H7 (cell line): ENCODE measurements around the gene BAG5. TPM values are rescaled to one million over a fixed set of nuclear protein-coding genes. Genes with fewer than 3 reads are reported as not detected.
A peak's percentile ranks its signal among the peaks of the same experiment; 100 is the strongest.

Experiments
- DNase-seq: peaks from one replicate; pipeline ENCODE4 v3.0.0; 2012
- H3K27me3 ChIP-seq: 2 replicates; pipeline ENCODE4 v1.6.0; 2011; ENCODE audit warnings: mild to moderate bottlenecking, low read length; ENCODE audit not compliant: control insufficient read depth, insufficient read depth
- H3K36me3 ChIP-seq: replicated peaks from 2 replicates; pipeline ENCODE4 v1.5.1; 2011; ENCODE audit warnings: low read length; ENCODE audit not compliant: control insufficient read depth, insufficient read depth
- H3K4me3 ChIP-seq: 2 replicates; pipeline ENCODE4 v1.5.1; 2011; ENCODE audit warnings: low read depth, mild to moderate bottlenecking, control low read depth, low read length, moderate library complexity; ENCODE audit not compliant: insufficient read depth
- total RNA-seq: library from RNA; depleted of rRNA; stranded (reverse); fragments of >200 nt; shearing (Covaris generic); gene quantifications from 2 replicates; pipeline ENCODE4 v1.2.3, GENCODE V29; 2014

Gene BAG5
- total RNA-seq, 1 experiment from 2014 or later, result 17.7 TPM

DNA sequence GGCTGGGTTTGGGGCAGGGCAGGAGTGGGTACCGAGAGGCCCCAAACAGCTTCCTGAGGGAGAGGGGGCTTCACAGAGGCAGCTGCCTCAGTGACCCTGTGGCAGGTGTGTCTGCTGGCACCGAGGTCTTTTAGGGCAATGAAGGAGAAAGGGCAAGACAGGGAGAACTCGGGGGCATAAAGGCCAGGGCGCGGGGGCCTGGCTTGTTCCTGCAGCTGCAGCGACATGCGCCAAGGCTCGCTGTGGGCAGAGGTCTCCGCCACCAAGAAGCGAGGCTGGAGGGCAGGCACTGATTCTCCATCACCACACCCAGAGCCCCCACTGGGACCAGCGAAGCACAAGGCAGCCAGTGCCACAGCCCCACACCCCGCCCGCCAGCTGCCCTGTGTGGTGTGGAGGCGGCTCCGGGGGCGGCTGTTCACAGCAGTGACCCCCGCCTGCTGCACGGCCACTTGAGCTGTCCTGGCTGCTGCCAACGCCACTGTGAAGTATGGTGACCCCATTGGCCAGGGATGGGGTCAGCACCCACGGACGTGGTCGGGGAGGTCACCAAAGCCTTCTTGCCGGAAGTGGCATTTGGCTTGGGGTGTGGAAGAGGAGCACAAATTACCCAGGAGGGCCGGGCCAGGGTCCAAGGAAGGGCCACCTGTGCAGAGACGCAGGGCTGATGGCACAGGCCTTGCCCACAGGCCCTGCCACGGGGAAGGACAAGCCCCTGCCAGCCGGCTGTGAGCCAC lies 16.4 kb downstream of the BAG5 start:
- H3K36me3 ChIP-seq, result no peaks in the 10 kb centered on the region

GRCh38 chr14:103545219-103545914 lies 17.1 kb downstream of the BAG5 start:
- DNase-seq, result peak; percentile 57
- Histone ChIP-seq H3K36me3 (no peaks in the 10 kb centered on the region), H3K27me3 (no peaks in the 10 kb centered on the region), H3K4me3 (no peak overlapping the region)

More for the DNA sequence above, 16.4 kb downstream of the BAG5 start:
- DNase-seq, result peak; percentile 65
- no peaks in the 10 kb centered on the region for H3K27me3 ChIP-seq
- no peak overlapping the region for H3K4me3 ChIP-seq

DNA sequence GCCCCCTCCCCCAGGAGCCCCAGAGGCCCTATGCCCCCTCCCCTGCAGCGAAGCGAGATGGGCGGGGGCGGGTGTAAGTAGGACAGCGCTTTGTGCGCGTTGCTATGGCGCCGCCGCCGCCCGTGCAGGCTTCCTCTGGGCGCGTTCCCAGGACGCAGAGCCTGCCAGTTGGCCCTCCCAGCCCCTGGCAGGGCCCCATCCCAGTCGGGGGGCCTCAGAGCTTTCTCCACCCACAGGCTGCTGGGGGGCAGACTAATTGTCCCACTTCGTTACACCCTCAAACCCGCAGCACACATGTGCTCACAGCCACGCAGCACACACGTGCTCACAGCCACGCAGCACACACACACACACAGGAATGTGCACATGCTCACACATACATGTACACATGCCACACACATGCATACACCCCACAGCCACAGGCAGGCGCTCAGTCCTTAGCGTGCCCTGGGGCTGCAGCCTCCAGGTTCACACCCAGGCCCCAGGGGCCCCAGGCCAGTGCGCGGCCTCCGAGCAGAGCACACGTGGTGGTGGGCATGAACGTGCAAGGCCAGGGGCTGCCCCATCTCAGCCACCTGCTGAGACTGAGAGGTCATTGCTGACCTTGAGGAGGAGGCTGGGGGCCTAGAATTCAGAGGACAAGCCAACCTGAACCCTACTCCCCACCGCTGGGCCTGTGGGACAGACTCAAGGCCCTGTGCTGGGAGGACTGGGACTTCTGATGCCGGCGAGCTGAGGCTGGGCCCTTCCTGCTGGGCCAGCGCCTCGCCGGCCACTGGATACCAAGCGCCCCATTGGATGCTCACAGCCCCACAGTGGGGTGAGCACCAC lies 17.9 kb downstream of the BAG5 start:
- Histone ChIP-seq H3K27me3 (no peaks in the 10 kb centered on the region), H3K4me3 (no peak overlapping the region), H3K36me3 (no peaks in the 10 kb centered on the region)
- DNase-seq, result peak; percentile 73

DNA sequence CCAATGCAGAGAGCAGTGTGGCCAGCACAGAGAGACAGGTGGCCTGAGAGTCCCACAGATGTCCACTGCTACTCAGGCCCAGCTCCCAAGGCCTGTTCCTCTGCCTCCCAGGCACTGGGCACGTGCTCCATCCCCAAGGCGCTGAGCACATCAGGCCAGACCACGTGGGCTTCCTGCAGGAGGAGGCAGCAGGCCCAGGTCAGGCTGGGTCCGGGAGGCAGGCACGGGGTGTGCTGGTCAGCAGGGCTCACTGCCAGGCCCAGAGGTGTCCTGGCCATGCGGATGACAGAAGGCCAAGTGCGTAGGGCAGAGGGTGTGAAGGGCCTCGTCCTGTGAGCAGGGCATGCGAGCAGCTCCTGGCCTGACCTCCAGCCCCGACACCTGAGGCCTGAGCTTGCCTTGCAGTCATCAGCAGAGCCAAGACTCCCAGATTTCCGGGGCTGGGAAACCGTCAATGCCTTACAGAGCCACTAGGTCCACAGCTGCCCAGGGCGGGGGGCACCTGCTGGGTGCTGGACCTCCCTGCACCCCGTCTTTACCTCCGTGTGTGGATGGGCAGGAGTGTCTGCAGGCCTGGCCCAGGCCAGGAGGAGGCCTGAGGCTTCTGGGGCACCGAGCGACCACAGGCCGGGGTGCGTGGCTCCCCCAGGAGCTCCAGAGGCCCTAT lies 18.6 kb downstream of the BAG5 start:
- no peaks in the 10 kb centered on the region for H3K36me3 ChIP-seq

DNA sequence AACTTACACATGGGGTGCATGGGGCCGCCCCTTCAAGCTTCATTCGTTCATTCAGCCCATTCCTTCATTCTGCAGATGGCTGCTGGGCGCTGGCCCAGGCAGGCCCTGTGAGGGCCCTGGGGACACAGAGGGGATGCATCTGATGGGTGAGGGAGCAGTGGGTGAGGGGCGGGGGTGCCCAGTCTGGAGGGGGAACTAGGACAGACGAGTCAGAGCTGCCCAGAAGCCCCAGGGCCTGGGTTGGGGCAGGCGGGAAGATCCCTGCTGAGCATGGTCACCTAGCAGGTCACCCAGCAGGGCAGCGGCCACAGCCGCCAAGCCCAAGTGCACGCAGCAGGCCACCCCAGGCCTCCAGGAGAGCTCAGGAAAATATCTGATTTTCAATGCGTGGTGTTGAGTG lies 19.3 kb downstream of the BAG5 start:
- Histone ChIP-seq H3K27me3 (no peaks in the 10 kb centered on the region), H3K36me3 (no peaks in the 10 kb centered on the region), H3K4me3 (no peak overlapping the region)
- DNase-seq, result no peak

More for the DNA sequence above, 18.6 kb downstream of the BAG5 start:
- peak; percentile 63 for DNase-seq
- H3K4me3 ChIP-seq, result no peak overlapping the region
- H3K27me3 ChIP-seq, result no peaks in the 10 kb centered on the region

DNA sequence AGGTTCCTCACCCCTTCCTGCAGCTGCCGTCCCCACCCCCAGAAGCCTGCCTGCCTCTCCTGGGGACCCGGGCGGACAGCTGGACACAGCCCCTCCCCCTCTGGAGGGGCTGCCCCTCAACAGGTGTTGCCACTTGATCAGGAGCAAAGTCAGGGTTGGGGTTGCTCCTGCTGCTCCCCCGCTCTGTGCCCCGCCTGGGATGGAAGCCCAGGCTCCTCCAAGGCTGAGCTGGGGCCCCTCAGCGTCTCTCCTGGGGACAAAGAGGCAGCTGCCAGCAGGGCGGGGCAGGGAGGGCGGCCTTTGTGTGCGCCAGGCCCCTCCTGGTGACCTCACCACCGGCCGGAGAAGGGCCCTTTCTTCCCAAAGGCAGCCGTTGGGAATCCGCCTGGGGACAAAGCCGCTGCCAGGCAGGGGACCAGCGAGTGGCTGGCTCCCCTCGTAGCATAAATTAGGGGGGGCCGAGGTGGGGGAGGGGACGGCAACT lies 19.8 kb downstream of the BAG5 start:
- peak; percentile 98 for DNase-seq
- Histone ChIP-seq H3K36me3 (no peaks in the 10 kb centered on the region), H3K4me3 (peak overlapping the region; percentile 4; the same call in 1 of the 2 replicates), H3K27me3 (no peaks in the 10 kb centered on the region; the same call in 1 of the 2 replicates)

GRCh38 chr14:103541709-103542604 lies 20.5 kb downstream of the BAG5 start:
- Histone ChIP-seq H3K27me3 (no peaks in the 10 kb centered on the region; the same call in 1 of the 2 replicates), H3K36me3 (no peaks in the 10 kb centered on the region), H3K4me3 (peak overlapping the region; percentile 4; the same call in 1 of the 2 replicates)
- peak; percentile 91 for DNase-seq

- H3K36me3 ChIP-seq, result no peaks in the 10 kb centered on the region
- DNase-seq, result no peak
These were observed 21.4 kb downstream of the BAG5 start for GRCh38 chr14:103540821-103541708.

DNA sequence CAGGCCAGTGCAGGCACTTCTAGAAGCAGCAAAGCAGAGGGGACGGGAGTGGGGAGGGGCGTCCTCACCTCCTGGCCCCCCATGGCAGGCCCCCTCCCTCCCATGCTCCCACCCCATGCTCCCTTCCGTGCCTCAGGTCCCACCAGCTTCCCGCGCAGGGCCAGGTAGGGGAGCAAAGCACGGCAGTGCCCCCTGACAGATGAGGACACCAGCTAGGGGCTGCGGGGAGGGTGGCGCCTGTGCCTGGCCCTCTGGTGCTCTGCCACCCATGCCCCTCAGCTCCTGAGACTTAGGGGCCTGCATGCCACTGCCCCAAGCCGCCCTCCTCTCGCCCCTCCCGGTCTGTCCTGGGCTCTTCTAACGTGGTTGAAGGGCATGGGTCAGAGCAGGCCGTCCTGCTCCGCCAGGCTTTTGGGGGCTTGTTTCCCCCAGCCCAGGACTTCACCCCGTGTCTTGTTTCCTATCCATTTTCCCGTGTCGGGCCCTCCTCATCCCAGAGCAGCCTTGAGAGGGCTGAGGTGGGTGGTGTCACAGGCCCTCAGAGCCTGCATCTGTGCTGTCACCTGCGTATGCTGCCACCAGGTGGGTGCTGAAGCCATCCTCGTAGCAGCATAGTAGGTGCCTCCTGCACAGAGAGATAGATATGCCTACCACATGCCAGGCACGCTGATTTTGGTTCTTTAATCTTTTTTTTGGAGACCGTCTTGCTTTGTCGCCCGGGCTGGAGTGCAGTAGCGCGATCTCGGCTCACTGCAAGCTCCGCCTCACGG lies 23.2 kb downstream of the BAG5 start:
- no peak for DNase-seq
- H3K36me3 ChIP-seq, result no peaks in the 10 kb centered on the region
- no peak overlapping the region for H3K4me3 ChIP-seq
- no peaks in the 10 kb centered on the region; the same call in 1 of the 2 replicates for H3K27me3 ChIP-seq

More at GRCh38 chr14:103540821-103541708, 21.4 kb downstream of the BAG5 start:
- Histone ChIP-seq H3K4me3 (no peak overlapping the region), H3K27me3 (no peaks in the 10 kb centered on the region; the same call in 1 of the 2 replicates)

DNA sequence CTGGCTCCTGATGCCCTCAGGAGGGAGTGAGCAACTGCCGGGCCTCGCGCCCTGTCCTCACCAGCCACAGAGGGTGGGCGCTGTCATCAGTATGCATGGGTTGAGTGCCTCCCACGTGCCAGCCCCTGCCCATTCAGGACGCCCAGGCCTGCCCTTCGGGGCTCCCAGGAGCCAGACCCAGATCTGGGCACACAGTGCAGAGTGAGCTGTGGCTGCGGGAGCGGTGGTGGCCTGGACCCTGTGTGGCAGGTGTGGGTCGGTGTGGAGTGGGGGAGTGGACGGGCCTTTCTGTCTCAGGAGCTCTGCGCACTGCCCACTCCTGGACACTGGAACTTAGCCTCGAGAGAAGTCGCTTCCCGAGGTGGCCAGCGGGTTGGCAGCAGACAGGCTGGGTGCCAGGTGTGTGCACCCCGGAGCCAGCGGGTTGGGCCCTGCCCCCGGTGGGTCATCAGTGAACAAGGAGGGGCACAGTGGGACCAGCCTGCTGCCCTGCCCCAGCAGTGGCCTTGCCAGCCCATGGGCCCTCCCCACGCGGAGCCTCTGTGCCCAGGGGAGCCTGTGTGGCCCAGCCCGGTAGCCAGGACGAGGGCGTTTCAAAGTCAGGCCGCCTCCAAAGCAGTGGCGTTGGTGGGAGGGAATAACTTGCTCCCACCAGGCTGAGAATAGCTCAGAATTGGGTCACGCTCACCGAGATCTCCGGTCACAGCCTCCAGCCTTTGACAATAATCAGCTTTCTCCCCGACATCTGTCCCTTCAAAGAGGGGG lies 24.0 kb downstream of the BAG5 start:
- Histone ChIP-seq H3K4me3 (no peak overlapping the region), H3K27me3 (no peaks in the 10 kb centered on the region; the same call in 1 of the 2 replicates), H3K36me3 (no peaks in the 10 kb centered on the region; the same call in 1 of the 2 replicates)
- DNase-seq, result no peak

DNA sequence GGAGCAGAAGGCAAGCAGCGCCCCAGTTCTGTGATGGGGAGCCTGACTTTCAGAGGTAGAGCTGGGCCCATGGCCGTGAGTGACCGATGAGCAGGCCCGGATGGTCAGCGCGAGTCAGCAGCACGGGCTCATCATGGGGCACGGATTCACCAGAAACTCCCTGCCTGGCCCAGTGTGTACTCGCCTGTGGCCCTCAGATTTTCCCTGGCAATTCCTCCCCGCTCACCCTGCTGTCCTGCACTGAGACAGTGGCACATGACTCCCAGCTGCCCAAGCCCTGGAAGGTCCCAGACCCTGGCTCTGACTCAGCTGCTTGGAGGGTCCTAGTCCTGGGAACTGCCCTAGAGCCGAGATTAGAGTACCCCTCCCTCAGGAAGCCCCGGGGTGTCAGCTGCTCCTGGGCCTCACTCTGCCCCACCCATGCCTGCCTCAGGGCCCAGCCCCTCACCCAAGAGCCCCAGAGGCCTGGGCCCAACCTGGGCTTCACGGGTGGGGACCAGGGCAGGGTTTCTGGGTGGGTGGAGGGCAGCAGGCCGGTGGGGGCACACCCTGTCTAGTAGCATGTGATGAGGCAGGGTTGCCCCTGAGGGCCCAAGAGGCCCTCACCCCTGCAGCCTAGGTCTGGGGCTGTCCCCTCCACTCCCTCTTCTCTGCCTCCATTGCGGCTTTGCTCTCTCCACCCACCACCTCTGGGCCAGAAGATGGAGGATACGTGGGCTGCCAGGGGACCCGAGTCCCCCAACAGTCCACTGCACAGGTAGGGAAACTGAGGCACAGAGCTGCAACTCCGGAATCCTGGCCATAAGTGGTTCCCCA lies 25.1 kb downstream of the BAG5 start:
- no peak for DNase-seq
- no peaks in the 10 kb centered on the region; the same call in 1 of the 2 replicates for H3K27me3 ChIP-seq
- no peaks in the 10 kb centered on the region; the same call in 1 of the 2 replicates for H3K36me3 ChIP-seq
- no peak overlapping the region for H3K4me3 ChIP-seq
